ENCODE results near the gene GRIN2C. TPM values are rescaled to one million over a fixed set of nuclear protein-coding genes. Genes with fewer than 3 reads are reported as not detected.

GRIN2C gene
- total RNA-seq, 1 donor from 2014 or later = 0.02 TPM

- Mint-ChIP-seq H3K9me3 (no peaks in the 10 kb centered on the region), H3K36me3 (ENCODE audit: low read depth) (no peaks in the 10 kb centered on the region), H3K27ac (ENCODE audit: unreplicated experiment) (no peak overlapping the region), H3K4me3 (peak overlapping the region; percentile 71), H3K27me3 (ENCODE audit: low read depth) (peaks cover 30% of the 10 kb centered on the region), H3K4me1 (peaks cover 27% of the 10 kb centered on the region)
- TF ChIP-seq CTCF (conservative IDR thresholded peaks at IDR 0.05) = no peak
- no peak for DNase-seq (ENCODE audit: low read depth, low spot score)
Observed at GRCh38 chr17:74875977-74876593, 16.4 kb upstream of the GRIN2C start.

GRCh38 chr17:74875155-74875976 lies 15.7 kb upstream of the GRIN2C start:
- no peak for DNase-seq (ENCODE audit: low read depth, low spot score)
- Mint-ChIP-seq H3K4me3 (peak overlapping the region; percentile 71), H3K27ac (ENCODE audit: unreplicated experiment) (no peak overlapping the region), H3K36me3 (ENCODE audit: low read depth) (no peaks in the 10 kb centered on the region), H3K9me3 (no peaks in the 10 kb centered on the region), H3K27me3 (ENCODE audit: low read depth) (peaks cover 25% of the 10 kb centered on the region), H3K4me1 (peaks cover 28% of the 10 kb centered on the region)
- TF ChIP-seq CTCF (conservative IDR thresholded peaks at IDR 0.05) = no peak

GRCh38 chr17:74874615-74875037 lies 14.9 kb upstream of the GRIN2C start:
- peak overlapping the region; percentile 71 for H3K4me3 Mint-ChIP-seq
- H3K27me3 Mint-ChIP-seq (ENCODE audit: low read depth) = peaks cover 20% of the 10 kb centered on the region
- TF ChIP-seq CTCF (conservative IDR thresholded peaks at IDR 0.05) = no peak
- no peak overlapping the region for H3K27ac Mint-ChIP-seq (ENCODE audit: unreplicated experiment)
- no peaks in the 10 kb centered on the region for H3K9me3 Mint-ChIP-seq
- H3K36me3 Mint-ChIP-seq (ENCODE audit: low read depth) = no peaks in the 10 kb centered on the region
- DNase-seq (ENCODE audit: low read depth, low spot score) = no peak
- H3K4me1 Mint-ChIP-seq = peaks cover 28% of the 10 kb centered on the region

GRCh38 chr17:74873874-74874614 lies 14.4 kb upstream of the GRIN2C start:
- TF ChIP-seq CTCF (conservative IDR thresholded peaks at IDR 0.05) = no peak
- Mint-ChIP-seq H3K4me3 (peak overlapping the region; percentile 96), H3K9me3 (no peaks in the 10 kb centered on the region), H3K27me3 (ENCODE audit: low read depth) (peaks cover 18% of the 10 kb centered on the region), H3K27ac (ENCODE audit: unreplicated experiment) (peak overlapping the region; percentile 96), H3K4me1 (peaks cover 28% of the 10 kb centered on the region), H3K36me3 (ENCODE audit: low read depth) (no peaks in the 10 kb centered on the region)
- DNase-seq (ENCODE audit: low read depth, low spot score) = no peak

- Mint-ChIP-seq H3K27me3 (ENCODE audit: low read depth) (peaks cover 17% of the 10 kb centered on the region), H3K36me3 (ENCODE audit: low read depth) (no peaks in the 10 kb centered on the region), H3K27ac (ENCODE audit: unreplicated experiment) (peak overlapping the region; percentile 96), H3K4me1 (peaks cover 31% of the 10 kb centered on the region), H3K9me3 (no peaks in the 10 kb centered on the region), H3K4me3 (peak overlapping the region; percentile 96)
- peak; percentile 97 for DNase-seq (ENCODE audit: low read depth, low spot score)
- no peak for TF ChIP-seq CTCF (conservative IDR thresholded peaks at IDR 0.05)
Observed at GRCh38 chr17:74873037-74873873, 13.6 kb upstream of the GRIN2C start.
